ENCODE measurements around the gene ECE1.
A peak's percentile ranks its signal among the peaks of the same experiment; 100 is the strongest.

The ECE1 gene

DNA sequence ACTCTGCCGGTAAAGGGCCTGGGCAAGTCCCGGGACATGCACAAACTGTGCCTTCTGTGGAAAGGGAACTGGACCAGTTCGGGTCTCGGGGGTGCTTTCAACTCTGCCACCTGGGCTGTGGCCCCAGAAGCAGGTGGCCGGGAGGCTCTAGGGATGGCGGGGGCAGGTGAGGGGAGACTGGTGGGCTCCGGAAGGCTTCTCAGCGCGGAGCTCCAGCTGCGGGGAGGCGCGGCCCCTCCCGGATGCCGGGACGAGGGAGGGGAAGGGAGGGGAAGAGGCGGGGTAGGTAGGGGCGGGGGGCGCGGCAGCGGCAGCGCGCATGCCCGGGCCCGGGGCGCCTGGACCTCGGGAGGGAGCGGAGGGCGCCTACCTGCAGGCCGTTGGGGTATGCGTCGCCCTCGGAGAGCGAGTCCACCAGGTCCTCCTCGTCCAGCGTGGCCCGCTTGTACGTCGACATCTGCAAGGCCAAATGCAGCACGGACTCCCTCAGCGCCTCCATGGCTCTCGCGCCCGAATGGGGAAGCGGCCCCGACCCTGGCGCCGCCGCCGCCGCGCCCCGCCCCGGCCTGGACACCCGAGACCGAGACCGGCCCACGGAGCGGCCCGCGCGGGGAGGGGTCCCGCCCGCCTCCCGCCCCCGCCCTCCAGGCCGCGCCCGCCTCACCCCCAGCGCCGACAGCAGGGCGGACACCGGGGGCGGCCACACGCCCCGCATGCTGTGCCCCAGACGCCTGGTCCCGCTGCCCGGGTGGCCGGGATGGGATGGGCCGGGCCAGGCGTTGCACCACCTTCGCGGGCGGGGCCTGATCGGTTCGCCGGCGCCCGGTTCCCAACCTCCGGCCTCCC lies at the start of gene ECE1:
Gene ECE1, minus strand, starts transcription at position 764 of the 846 bp plus-strand sequence. Its CDS starts 49 bp downstream, at position 715.
- DNase-seq (peak; percentile 59), ATAC-seq (no peak)

DNA sequence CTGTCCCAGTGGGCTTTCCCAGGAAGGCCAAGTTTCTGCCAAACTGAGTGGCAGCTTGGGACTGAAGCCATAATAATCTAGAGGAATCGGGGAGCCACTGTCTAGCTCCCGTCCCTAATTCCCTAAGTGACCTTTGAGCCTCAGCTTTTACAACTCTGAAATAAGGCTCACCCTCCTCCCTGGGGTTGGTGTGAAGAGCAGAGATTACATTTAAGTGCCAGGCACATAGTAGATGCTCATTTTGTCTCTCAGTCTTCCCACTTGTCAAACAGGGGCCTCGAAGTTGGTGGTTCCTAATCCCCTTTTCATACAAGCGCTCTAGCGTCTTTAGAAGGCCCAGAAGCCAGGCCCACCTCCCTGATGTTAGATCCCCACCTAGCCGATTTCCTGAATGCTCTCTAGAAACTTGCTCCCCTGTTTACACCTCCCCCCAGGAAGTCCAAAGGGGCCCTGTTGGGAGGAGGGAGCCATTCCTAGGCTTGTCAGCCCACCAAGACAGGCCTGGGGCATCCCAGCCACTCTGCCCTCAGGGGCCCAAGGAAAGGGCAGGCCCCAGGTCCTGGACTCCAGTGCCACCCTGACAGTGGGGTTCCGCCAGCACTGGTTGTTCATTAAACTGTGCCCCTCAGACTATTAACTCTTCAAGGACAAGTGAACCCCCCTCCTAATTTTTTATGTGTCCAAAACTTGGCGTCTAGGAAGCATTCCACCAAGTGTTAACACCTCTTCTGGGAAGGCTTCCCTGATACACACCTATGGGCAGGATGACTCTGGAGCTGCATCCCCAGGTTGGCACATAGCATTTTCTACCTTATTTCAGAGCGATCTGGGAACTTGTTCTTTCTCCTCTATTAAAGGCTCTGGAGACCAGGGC lies 49.3 kb upstream of the ECE1 start:
- ATAC-seq: no peak
- no peak for DNase-seq

DNA sequence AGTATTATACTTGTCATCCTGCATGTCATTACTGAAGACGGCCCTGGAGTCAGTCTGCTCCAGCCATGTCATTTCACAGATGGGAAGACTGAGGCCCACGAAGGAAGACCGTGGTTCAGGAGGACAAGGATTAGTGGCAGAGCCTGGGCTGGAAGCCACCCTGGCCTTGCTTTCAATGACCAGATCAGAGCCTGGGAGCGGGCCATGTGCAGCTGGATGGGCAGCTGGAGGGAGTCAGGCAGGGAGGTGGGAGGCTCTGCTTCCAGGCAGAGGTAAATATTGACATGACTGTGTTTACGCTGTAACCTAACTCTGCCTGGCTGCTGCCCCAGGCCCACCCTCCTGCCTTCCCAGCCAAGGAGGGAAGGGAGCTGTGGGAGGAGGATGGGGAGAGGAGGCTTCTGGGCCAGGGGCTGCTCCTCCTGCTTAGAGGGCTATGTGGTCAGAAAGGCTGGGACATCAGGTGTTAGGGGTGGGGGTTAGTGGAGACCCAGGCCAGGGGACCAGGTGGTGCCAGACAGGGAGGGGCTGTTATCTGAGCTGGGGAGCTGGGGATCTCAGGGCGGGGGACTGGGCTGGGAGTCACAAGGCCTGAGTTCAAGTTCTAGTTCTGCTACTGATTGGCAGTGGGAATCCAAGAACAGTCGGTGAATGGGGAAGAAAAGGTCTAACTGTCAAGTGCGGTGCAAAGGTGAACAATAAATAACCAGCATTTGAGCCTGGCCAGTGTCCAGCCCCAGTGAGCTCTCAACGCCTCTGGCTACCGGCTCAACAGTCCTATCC lies 48.5 kb upstream of the ECE1 start:
- DNase-seq (no peak), ATAC-seq (no peak)

DNA sequence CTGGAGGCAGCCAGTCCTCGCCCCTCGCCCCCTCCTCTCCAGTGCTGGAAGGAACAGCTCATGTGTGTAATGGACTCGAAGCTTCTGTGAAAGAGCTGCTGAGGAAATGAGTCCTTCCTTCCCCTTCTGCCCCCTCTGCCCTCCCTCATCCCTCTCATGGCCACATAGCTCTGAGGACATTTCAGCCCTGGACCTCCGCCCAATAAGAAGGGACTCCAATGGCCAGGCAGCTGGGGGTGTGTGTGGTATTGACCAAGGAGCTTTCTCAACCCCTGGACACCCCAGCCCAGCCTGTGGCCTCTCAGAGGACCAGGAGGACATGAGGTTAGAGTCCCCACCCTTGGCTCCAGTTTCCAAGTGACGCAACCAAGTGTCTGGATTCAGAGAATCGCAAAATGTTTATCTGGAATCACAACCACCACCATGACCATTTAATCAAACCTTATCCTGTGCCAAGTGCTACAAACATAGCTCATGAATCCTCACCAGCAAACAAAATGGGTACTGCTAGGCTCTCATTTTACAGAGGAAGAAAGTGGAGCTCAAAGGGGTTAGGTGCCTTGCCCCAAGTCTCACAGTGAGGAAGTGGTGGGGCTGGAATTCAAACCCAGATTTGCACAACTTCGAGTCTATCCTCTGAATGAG lies 47.8 kb upstream of the ECE1 start:
- ATAC-seq: no peak
- DNase-seq: no peak

DNA sequence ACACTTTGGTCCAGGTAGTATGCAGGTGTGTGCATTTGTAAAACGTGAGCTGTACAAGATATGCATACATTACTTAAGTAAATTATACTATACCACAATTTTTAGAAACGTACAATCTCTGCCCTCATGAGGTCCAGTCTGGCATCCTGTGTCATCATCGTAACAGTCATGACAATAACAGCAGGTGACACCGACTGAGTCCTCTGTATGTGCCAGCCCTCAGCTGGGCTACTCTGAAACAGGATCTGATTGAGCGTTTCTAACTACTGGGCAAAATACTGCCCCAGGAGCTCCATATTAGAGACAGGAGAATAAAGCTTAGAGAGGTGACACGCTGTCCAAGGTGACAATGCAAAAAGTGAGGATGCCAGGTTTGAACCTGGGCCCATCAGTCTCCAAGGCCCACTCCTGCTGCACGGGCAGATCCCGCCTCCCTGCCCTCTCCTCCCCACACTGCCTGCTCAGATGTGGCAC lies 47.2 kb upstream of the ECE1 start:
- no peak for DNase-seq
- no peak for ATAC-seq

DNA sequence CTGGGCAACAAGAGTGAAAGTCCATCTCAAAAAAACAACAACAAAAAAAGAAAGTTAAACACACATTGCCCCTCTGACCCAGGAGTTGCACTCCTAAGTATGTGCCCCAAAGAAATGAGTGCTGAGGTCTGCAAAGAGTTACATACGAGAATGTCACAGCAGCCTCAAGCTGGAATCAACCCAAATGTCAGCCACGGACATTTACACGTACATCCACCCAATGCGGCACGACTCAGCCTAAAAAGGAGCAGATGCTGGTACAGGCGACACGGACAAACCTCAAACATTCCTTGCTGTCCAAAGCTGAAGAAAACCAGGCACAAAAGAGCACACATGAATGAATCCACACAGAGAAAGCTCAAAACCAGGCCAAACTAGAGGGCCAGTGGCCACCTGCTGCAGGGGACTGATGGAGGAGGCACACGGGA lies 46.8 kb upstream of the ECE1 start:
- DNase-seq (no peak), ATAC-seq (no peak)

DNA sequence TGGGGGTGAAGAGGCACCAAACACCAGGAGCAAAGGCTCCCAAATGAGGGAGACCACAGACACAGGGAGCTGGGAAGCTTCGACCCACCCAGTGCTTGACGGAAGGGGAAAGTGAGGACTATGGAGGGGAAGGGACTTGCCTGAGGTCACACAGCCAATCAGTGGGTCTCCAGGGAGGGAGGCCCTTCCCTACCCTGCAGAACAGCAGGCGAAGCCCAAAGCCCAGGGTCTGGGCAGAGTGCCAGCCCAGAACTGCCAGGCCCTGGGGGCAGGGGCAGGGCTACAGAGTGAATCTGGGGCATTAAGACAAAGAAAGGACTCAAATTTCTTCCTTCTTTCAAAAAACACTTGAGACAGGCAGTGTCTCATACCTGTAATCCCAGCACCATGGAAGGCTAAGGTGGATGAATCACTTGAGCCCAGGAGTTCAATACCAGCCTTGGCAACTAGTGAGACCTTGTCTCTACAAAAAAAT lies 45.5 kb upstream of the ECE1 start:
- DNase-seq (no peak), ATAC-seq (no peak)

DNA sequence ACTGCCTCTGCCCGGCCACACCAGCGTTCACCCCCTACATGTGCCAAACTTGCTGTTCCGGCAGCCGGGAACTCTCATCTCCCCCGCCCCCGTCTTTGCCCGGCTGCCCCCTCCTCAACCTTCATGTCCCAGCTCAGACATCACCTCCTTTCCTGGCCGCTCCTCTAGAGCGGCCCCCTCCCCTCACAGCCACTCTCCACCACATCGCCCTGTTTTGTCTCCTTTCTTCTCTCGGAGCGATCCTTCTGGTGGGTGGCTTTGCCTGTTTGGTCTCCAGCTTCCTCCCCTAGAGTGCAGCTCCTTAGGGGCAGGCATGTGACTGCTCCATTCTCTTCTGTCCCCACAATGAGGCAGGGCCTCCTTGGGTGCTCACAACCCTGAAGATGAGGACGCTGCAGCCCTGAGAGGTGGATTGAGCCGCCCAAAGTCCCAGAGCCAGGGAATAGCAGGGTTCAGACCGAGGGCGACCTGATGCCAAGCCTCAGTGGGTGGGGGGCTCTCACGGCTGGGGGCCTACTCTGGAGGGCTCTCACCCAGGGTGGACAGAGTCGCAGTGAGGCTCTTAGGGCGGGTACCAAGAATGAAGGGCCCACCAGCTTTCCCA lies 44.9 kb upstream of the ECE1 start:
- ATAC-seq: no peak
- no peak for DNase-seq

DNA sequence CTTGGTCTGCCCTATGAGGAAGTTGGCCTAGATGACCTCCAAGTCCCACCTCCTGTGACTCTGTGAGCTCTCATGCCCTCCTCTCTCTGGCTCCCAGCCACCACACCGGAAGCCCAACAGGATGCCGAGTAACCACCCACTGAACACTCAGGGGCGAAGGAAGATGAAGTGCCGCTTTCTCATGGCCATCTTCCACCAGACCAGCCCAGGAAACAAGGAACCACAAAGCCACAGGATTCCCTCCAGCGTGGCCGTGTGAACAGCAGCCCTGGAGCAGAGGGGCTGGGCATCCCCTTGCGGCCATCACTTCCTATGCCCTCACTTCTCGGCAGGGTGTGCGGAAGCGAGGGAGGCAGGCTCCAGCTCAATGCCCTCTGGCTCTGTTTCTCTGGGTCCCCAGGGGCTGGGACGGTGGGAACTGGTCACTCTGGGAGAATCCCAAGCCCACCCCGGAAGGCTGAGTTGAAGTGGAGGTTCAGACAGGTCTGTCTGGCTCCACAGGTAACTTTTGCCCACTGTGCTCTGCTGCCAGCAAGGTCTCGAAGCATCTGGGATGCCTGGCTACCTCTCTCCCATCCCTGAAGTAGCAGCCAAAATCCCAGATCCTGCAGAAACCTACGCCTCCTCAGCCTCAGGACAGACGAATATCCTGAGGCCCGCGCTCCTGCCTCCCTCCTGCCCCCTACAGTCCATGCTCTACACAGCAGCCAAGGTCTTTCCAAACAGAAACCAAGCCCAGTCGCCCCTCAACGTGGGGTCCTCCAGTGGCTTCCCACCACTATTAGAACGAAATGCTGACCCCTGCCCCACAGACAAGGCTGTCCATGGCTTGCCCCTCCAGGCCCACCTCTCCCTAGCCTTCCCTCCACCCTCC lies 44.2 kb upstream of the ECE1 start:
- ATAC-seq (peak; percentile 90), DNase-seq (peak; percentile 82)

DNA sequence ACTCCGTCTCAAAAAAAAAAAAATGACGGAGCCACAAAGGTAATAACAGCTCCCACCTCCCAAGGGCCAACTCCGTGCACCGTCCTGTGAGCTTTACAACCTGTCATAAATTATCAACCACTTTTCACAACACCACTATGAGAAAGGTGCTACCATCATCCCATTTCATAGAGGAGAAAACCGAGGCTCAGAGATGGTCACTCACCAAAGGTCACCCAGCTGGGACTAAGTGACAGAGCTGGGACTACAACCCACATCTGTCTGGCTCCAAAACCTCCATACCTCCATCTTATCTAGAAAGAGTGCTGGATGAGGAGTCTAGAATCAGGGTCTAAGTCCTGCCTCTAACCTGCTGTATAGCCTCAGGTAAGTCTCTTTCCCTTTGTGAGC lies 43.6 kb upstream of the ECE1 start:
- no peak for DNase-seq

DNA sequence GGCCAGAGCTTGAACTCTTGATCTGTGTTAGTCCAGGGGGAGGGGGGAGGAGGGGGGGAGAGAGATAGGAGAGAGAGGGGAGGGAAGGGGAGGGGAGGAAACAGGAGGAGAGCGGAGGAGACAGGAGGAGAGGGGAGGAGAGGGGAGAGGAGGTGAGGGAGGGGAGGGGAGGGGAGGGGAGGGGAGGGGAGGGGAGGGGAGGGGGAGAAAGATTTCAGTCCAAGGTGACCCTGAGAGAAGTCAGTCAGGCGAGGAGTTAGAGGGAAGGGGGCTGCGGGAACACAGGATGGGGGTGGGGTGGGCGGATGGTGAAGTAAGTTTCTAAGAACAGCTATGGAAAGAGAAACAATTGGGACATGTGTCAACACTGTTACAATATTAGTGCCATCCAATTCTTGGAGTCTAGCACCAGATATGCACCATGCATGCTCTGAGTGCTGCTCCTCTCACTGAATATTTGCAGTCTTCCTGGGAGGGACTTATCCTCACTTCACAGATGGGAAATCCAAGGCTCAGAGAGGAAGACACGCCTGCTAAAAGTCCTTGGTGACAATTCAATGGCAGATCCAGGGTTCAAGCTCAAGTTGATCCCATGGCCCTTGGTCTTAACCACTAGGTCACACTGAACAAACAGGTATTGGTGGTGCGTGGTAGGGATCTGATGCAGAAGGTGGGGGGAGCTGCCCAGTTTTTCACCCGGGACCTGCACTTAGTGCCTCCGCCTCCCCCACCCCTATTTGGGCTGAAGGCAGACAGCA lies 42.5 kb upstream of the ECE1 start:
- ATAC-seq: no peak
- no peak for DNase-seq

More for the DNA sequence above, 43.6 kb upstream of the ECE1 start:
- ATAC-seq: no peak

DNA sequence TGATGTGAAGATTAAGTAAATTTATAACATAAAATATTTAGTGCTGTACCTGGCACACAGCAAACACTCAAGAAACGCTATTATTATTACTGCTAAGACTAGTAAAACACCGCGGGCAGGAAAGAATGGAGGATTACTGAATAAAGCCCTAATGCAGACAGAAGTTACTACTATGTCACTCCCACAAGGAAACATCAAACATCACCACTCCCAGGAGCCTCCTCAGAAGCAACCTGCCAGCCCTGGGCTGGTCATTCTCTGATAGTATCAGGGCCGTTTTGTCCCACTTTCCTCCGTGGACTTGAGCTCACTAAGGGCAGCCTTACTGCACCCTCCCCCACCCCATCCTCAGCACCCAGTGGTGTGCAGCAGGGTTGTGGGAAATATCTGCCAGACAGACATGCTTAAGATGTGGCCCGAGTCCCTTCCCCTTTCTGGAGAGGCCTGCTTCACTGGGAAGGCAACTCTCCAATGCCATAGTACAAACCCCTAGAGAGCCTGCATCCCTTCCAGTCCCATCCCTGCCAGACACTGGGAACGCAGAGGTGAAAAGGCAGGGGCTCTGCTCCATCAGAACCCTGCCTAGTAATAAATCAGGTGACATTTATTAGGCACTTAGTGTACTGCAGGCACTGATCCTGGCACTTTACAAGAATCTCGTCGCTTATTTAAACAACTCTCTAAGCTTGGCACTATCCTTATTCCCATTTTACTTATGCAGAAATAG lies 41.7 kb upstream of the ECE1 start:
- ATAC-seq: no peak
- DNase-seq: no peak

DNA sequence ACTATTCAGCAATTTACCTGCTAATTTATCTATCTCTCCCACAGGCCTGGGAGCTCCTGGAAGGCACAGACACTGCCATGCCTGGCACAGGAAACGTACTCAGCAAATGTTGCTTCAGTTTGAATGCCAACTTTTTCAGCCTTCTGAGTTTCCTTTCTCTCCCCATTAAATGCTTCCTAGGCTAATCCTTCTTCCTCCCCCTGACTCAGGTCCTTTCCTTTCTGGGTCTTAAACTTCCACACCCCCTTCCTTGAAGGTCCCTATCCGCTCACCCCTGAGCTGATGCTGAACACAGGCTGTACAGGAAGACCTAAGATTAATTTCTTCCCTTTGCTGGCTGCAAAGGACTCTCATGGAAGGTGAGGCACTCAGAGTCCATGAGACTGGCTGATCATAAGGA lies 40.3 kb upstream of the ECE1 start:
- DNase-seq (no peak), ATAC-seq (no peak)

DNA sequence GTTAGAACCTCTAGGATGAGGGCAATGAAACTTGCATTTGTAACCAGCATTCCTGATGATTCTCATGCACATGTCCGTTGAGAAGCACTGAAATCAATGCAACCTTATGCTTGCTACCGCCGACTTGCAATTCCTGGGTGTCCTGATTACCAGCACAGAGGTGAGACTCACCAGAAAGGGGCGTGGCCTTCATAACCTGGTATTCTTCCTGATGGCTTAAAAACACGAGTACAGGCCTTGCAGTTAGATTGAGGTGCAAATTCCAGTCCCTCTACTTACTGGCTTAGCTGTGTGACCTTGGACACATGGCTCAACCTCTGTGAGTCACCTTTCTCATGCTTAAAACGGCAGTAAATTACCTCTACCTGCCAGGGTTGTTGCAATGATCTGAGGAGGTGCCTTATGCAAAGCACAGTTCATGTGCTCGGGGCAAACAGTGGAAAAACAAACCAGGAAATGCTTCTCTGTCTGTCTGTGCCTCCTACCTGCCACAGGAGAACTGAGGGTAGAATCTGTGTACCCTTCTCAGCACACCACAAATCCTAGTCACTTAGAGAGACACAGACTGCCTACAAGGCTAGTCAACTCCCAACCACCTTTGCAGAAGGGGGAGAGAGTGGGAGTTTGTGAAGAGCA lies 39.1 kb upstream of the ECE1 start:
- DNase-seq (no peak), ATAC-seq (no peak)

DNA sequence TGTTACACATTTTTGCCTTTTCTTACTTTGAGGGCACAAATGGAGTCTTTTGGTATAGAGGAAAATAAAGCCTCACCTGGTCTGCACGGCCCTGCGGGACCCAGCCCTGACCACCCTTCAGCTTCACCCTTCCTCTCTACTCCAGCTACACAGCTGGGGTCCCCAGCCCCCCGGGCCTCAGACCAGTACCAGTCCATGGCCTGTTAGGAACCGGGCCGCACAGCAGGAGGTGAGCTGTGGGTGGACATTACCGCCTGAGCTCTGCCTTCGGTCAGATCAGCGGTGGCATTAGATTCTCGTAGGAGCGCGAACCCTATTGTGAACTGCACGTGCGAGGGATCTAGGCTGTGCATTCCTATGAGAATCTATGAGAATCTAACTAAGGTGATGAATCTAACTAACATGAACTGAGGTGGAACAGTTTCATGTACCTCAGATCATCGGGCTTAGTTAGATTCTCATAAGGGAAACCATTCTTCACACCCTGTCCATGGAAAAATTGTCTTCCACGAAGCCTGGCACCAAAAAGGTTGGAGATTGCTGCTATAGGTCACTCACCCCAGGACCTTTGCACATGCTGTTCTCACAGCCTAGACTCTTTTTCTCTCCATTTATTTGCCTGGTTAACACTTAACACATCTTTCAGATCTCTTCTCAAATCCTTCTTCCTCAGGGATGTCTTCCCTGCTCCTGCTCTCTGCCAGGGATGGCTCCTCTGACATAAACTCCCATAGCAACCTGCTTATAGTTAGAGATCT lies 37.5 kb upstream of the ECE1 start:
- no peak for ATAC-seq
- no peak for DNase-seq

DNA sequence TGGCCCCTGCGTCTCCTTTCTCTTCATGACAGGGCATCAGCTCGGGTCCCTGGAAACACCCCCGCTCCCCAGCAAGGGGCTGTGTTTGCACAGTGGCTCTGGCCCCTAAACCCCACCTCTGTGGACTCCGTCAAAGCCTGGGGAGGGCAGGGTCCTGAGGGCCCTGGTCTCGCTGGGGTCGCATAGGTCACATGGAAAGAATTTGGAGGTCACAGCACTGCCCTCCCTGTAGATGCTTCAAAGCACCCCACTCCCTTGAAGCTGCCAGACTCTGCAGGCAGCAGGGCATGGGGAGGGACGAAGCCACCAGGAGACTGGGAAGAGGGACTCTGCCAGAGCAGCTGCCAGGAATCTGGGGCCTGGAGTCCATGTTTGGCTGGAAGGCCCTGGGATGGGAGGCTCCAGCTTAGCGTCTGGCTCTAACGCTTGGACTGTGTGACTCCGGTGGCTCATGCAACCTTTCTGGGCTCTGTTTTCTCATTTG lies 36.6 kb upstream of the ECE1 start:
- ATAC-seq: no peak
- no peak for DNase-seq

DNA sequence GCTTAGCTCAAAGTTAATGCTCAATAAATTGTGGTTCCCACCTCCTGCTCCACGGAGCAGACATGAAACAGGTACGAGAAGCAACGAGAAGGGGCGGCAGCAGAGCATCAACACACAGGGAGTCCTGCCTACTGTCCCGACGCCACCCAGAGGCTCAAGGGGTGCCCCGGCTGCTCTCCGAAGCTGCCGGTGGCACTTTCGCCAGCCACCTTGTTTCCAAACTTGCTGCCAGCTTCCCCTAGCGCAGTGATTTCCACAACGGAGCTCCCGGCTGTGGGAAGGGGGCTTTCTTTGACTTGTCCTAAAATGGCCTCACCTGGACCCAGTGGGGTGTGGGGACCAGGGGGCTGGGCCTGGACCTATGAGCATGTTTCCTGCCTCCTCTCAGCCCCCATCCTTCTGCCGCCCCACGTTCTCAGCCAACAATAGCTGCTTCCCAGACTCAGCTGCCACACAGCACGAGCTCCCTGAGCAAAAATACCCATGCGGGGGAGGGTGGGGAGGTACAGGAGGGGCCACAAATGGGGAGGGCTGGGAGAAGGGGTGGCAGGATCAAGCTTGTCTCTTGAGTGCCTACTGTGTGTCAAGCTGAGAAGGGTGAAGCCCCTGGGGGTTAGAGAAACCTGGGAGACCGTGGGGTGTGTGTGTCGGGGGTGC lies 35.6 kb upstream of the ECE1 start:
- ATAC-seq: no peak

More for the DNA sequence above, 35.6 kb upstream of the ECE1 start:
- no peak for DNase-seq
